Pancreas (tissue), 10 donors: ENCODE measurements around the gene GOT1. TPM values are rescaled to one million over a fixed set of nuclear protein-coding genes. Genes with fewer than 3 reads are reported as not detected.

ENCODE experiments used
- ATAC-seq, 4 donors: fragments of 200-7000 bp; cut with Tn5 transposase; one replicate each; pipeline versions ENCODE4 v1.8.0 to v1.9.1; 2020; ENCODE audit warnings: mild to moderate bottlenecking in 4 of 4, moderate library complexity in 4 of 4
- DNase-seq, 6 donors: peaks; one replicate each; pipeline ENCODE4 v3.0.0-alpha.2; 2020
- FAIRE-seq: peaks from 2 replicates; lab custom pipeline; 2012; peaks lifted over from hg19 to GRCh38; lab: Jason Lieb, UNC
- H3K27ac ChIP-seq, 4 donors: fragments of 200-600 bp; sonication (generic); 1 replicate in 3 of 4; 2 replicates in 1 of 4; pipeline versions ENCODE4 v1.5.0 to v1.8.0; 2020
- H3K27me3 ChIP-seq, 4 donors: fragments of 200-600 bp; one replicate each; pipeline ENCODE4 v1.8.0; 2021
- H3K36me3 ChIP-seq, 3 donors: fragments of 200-600 bp; sonication (generic) in 1 of 3; one replicate each; pipeline versions ENCODE4 v1.5.0 to v1.8.0; 2020 to 2021
- H3K4me1 ChIP-seq, 3 donors: fragments of 200-600 bp; one replicate each; pipeline ENCODE4 v1.8.0; 2021
- H3K4me3 ChIP-seq, 4 donors: fragments of 200-600 bp; sonication (generic) in 2 of 4; one replicate each; pipeline versions ENCODE4 v1.5.0 to v1.8.0; 2020 to 2021
- H3K9me3 ChIP-seq, 4 donors: fragments of 200-600 bp; one replicate each; pipeline ENCODE4 v1.8.0; 2021
- CTCF ChIP-seq, 4 donors: fragments of 200-600 bp; sonication (generic) in 3 of 4; IDR thresholded peaks; one replicate each; pipeline versions ENCODE4 v1.5.0 to v1.8.0; 2021; ENCODE audit warnings: antibody characterized with exemption in 4 of 4
- WGBS, 2 donors: extraction: QIAGEN DNeasy Blood & Tissue Kit; methylation state at CpG; one replicate each; pipeline ENCODE4 v1.1.7; 2013; 5-methylcytosine and 5-hydroxymethylcytosine counted together
- intact Hi-C, 3 donors: fragments of 100-400 bp; cut with DNase I; formaldehyde crosslinking; loops; one replicate each; pipeline versions ENCODE4 v1.11.1 to v1.14.2; 2022
- polyA plus RNA-seq, 2 donors: library from polyadenylated mRNA; stranded (reverse); fragments of 200-250 nt; gene quantifications; one replicate each; pipeline ENCODE4 v1.2.3, GENCODE V29; 2013
- total RNA-seq, 6 donors: library from RNA; stranded (reverse); fragmentation: NEBNext Ultra II Directional in 4 of 6; extraction: Animal tissue kit (Norgen Biotek cat#: 25700) in 4 of 6; gene quantifications; one replicate each; pipeline versions ENCODE4 v1.2.1 to v1.2.4, GENCODE V29; 2021 to 2023
- donor health status: healthy with polysubstance abuse.
- donor health status: DM: no; HTN: no; CAD: no; lungs with moderate emphysema.
- donor health status: DM: no; HTN: no; CAD: no.
- donor health status: control.
- donor health status: control.
- donor health status: Bipolar disorder and iron deficiency.
- donor health status: DM: yes; HTN: yes; CAD: no.
- donor health status: DM: no; HTN: no; CAD: no.
- donor health status: DM: no; HTN: no; CAD: no.
- donor health status: DM: yes; HTN: yes; CAD: no.

GOT1 gene
- total and polyA plus RNA-seq, 8 donors = 8.0 to 34.0 (median 14.1) TPM

- H3K9me3 ChIP-seq = no peaks in the 10 kb centered on the region
- no peak for FAIRE-seq
- TF ChIP-seq CTCF (IDR thresholded peaks at IDR 0.05) = peak in 2 of 4 donors; percentile 24 to 37
These were observed 59.4 kb downstream of the GOT1 start for GRCh38 chr10:99370993-99371392.

GRCh38 chr10:99369551-99369950, 60.9 kb downstream of the GOT1 start:
- WGBS, 2 donors = 80 to 85% methylated on average over 3 of the region's 3 CpGs
- no peak for TF ChIP-seq CTCF (IDR thresholded peaks at IDR 0.05)
- ATAC-seq (no peak), DNase-seq (no peak), FAIRE-seq (no peak)
- H3K9me3 ChIP-seq = no peaks in the 10 kb centered on the region
- no peaks in the 10 kb centered on the region for H3K27me3 ChIP-seq
- H3K36me3 ChIP-seq = no peaks in the 10 kb centered on the region
- no peaks in the 10 kb centered on the region for H3K4me1 ChIP-seq
- H3K27ac ChIP-seq = no peak overlapping the region
- intact Hi-C loops = no loop called here
- no peak overlapping the region for H3K4me3 ChIP-seq

More at GRCh38 chr10:99370993-99371392, 59.4 kb downstream of the GOT1 start:
- ATAC-seq (peak in 3 of 4 donors; percentile 66 to 74 (median 70)), DNase-seq (no peak)
- no peak overlapping the region for H3K27ac ChIP-seq
- no peaks in the 10 kb centered on the region for H3K36me3 ChIP-seq
- 17 to 25% methylated on average over 2 of the region's 2 CpGs for WGBS, 2 donors
- intact Hi-C loops = no loop called here
- H3K27me3 ChIP-seq = no peaks in the 10 kb centered on the region
- no peaks in the 10 kb centered on the region for H3K4me1 ChIP-seq
- no peak overlapping the region for H3K4me3 ChIP-seq

GRCh38 chr10:99369126-99369525, 61.3 kb downstream of the GOT1 start:
- H3K9me3 ChIP-seq = no peaks in the 10 kb centered on the region
- WGBS, 2 donors = 70 to 80% methylated on average over 5 of the region's 5 CpGs
- H3K27ac ChIP-seq = no peak overlapping the region
- H3K4me1 ChIP-seq = no peaks in the 10 kb centered on the region
- DNase-seq (no peak), FAIRE-seq (no peak), ATAC-seq (no peak)
- H3K36me3 ChIP-seq = no peaks in the 10 kb centered on the region
- no peak overlapping the region for H3K4me3 ChIP-seq
- no peak for TF ChIP-seq CTCF (IDR thresholded peaks at IDR 0.05)
- intact Hi-C loops = no loop called here
- H3K27me3 ChIP-seq = no peaks in the 10 kb centered on the region

- Histone ChIP-seq H3K27ac (no peak overlapping the region), H3K4me1 (no peaks in the 10 kb centered on the region), H3K27me3 (no peaks in the 10 kb centered on the region), H3K36me3 (no peaks in the 10 kb centered on the region), H3K9me3 (no peaks in the 10 kb centered on the region), H3K4me3 (no peak overlapping the region)
- intact Hi-C loops = no loop called here
- ATAC-seq (no peak), FAIRE-seq (no peak), DNase-seq (no peak)
- 61 to 71% methylated on average over 1 of the region's 1 CpG for WGBS, 2 donors
- no peak for TF ChIP-seq CTCF (IDR thresholded peaks at IDR 0.05)
These were observed 61.8 kb downstream of the GOT1 start for GRCh38 chr10:99368646-99369045.

GRCh38 chr10:99366666-99367065, 63.8 kb downstream of the GOT1 start:
- Histone ChIP-seq H3K9me3 (no peaks in the 10 kb centered on the region), H3K27ac (no peak overlapping the region), H3K36me3 (no peaks in the 10 kb centered on the region), H3K27me3 (no peaks in the 10 kb centered on the region), H3K4me3 (no peak overlapping the region), H3K4me1 (no peaks in the 10 kb centered on the region)
- FAIRE-seq (no peak), ATAC-seq (no peak), DNase-seq (no peak)
- intact Hi-C loops = no loop called here
- 77 to 82% methylated on average over 2 of the region's 2 CpGs for WGBS, 2 donors
- TF ChIP-seq CTCF (IDR thresholded peaks at IDR 0.05) = no peak
